Mesendoderm (in vitro differentiated cells): ENCODE measurements around the gene TADA3. TPM values are rescaled to one million over a fixed set of nuclear protein-coding genes. Genes with fewer than 3 reads are reported as not detected.

Experiments used
- DNase-seq: peaks from one replicate; pipeline ENCODE4 v3.0.0; 2013
- H2AK5ac ChIP-seq: 2 replicates; pipeline ENCODE4 v1.6.1; 2013; ENCODE audit warnings: low read length, inconsistent platforms
- H2BK120ac ChIP-seq: 2 replicates; pipeline ENCODE4 v1.6.1; 2013; ENCODE audit warnings: low read depth, mild to moderate bottlenecking, low read length, moderate library complexity, mixed read lengths
- H2BK15ac ChIP-seq: replicated peaks from 2 replicates; pipeline ENCODE4 v1.6.1; 2013; ENCODE audit warnings: low read depth, mild to moderate bottlenecking, moderate library complexity
- H2BK5ac ChIP-seq: 2 replicates; pipeline ENCODE4 v1.6.1; 2013; ENCODE audit warnings: low read length, inconsistent platforms
- H3K18ac ChIP-seq: 2 replicates; pipeline ENCODE4 v1.6.1; 2013; ENCODE audit warnings: mild to moderate bottlenecking, low read length, mixed read lengths
- H3K23ac ChIP-seq: one replicate; pipeline ENCODE4 v1.6.1; 2013; ENCODE audit warnings: low read length
- H3K27ac ChIP-seq: 2 replicates; pipeline ENCODE4 v1.5.1; 2013; ENCODE audit warnings: low read depth, mild to moderate bottlenecking, inconsistent platforms, low read length, moderate library complexity
- H3K27me3 ChIP-seq: 2 replicates; pipeline ENCODE4 v1.6.1; 2013; ENCODE audit warnings: low read length, control low read depth, mild to moderate bottlenecking, inconsistent platforms; ENCODE audit not compliant: insufficient read depth, poor library complexity
- H3K36me3 ChIP-seq: 2 replicates; pipeline ENCODE4 v1.6.1; 2013; ENCODE audit warnings: low read length, inconsistent platforms; ENCODE audit not compliant: control insufficient read depth, insufficient read depth
- H3K4ac ChIP-seq: one replicate; pipeline ENCODE4 v1.6.1; 2013; ENCODE audit warnings: low read depth, mild to moderate bottlenecking, low read length, moderate library complexity
- H3K4me1 ChIP-seq: 2 replicates; pipeline ENCODE4 v1.6.1; 2013; ENCODE audit warnings: low read depth, low read length, inconsistent platforms; ENCODE audit not compliant: control insufficient read depth
- H3K4me2 ChIP-seq: 2 replicates; pipeline ENCODE4 v1.6.1; 2013; ENCODE audit warnings: low read length
- H3K4me3 ChIP-seq: 2 replicates; pipeline ENCODE4 v1.5.1; 2013; ENCODE audit warnings: mild to moderate bottlenecking, low read length
- H3K56ac ChIP-seq: one replicate; pipeline ENCODE4 v1.6.1; 2013; ENCODE audit warnings: low read length
- H3K79me1 ChIP-seq: 2 replicates; pipeline ENCODE4 v1.6.1; 2013; ENCODE audit warnings: low read length, inconsistent platforms
- H3K79me2 ChIP-seq: 2 replicates; pipeline ENCODE4 v1.6.1; 2013; ENCODE audit warnings: mild to moderate bottlenecking, low read length; ENCODE audit not compliant: control insufficient read depth, insufficient read depth
- H3K9ac ChIP-seq: 2 replicates; pipeline ENCODE4 v1.6.1; 2013; ENCODE audit warnings: low read length, inconsistent platforms
- H4K5ac ChIP-seq: one replicate; pipeline ENCODE4 v1.6.1; 2013; ENCODE audit warnings: low read length
- H4K8ac ChIP-seq: one replicate; pipeline ENCODE4 v1.6.1; 2013; ENCODE audit warnings: low read depth, mild to moderate bottlenecking, control low read depth, low read length, moderate library complexity
- WGBS: extraction: QIAGEN DNeasy Blood & Tissue Kit; methylation state at CpG from one replicate; pipeline ENCODE4 v1.1.7; 2013; ENCODE audit warnings: low lambda C conversion rate, missing lambda C conversion rate; ENCODE audit not compliant: insufficient coverage; ENCODE audit errors: extremely low coverage; 5-methylcytosine and 5-hydroxymethylcytosine counted together
- polyA plus RNA-seq, 2 experiments: library from polyadenylated mRNA; stranded (reverse); fragments of 200-250 nt; gene quantifications; one replicate each; pipeline ENCODE4 v1.2.3, GENCODE V29; 2013

TADA3 gene
- 38.4 TPM for polyA plus RNA-seq (2013, experiment 1 of 2)
- polyA plus RNA-seq (2013, experiment 2 of 2), result 38.3 TPM

- H3K23ac ChIP-seq, result no peak within 1 kb of the TSS
- H3K4me1 ChIP-seq, result peaks cover 4% of the 10 kb centered on the region
- H3K56ac ChIP-seq, result peak within 1 kb of the TSS; percentile 98
- peak within 1 kb of the TSS; percentile 94 for H3K27ac ChIP-seq
- H4K8ac ChIP-seq, result peak within 1 kb of the TSS; percentile 97
- H3K4me2 ChIP-seq, result peak within 1 kb of the TSS; percentile 100
- peaks cover 24% of the 10 kb centered on the region for H3K79me2 ChIP-seq
- H2BK120ac ChIP-seq, result no peak within 1 kb of the TSS
- H3K4me3 ChIP-seq, result peak within 1 kb of the TSS; percentile 99
- H2AK5ac ChIP-seq, result peak within 1 kb of the TSS; percentile 75
- peak within 1 kb of the TSS; percentile 92 for H4K5ac ChIP-seq
- no peak within 1 kb of the TSS for H2BK15ac ChIP-seq
- peak within 1 kb of the TSS; percentile 94 for H3K18ac ChIP-seq
- peaks cover 4% of the 10 kb centered on the region for H3K36me3 ChIP-seq
- H2BK5ac ChIP-seq, result peak within 1 kb of the TSS; percentile 96
- peak; percentile 98 for DNase-seq
- peaks cover 24% of the 10 kb centered on the region for H3K79me1 ChIP-seq
- peak within 1 kb of the TSS; percentile 95 for H3K4ac ChIP-seq
- no peaks in the 10 kb centered on the region for H3K27me3 ChIP-seq
- peak within 1 kb of the TSS; percentile 98 for H3K9ac ChIP-seq
- WGBS, result no CpG with 5 or more reads among the region's 65 CpGs
Observed at GRCh38 chr3:9792405-9793160, at the start of gene TADA3, which contains the start of gene ARPC4. TSS of gene TADA3 (minus strand) at chr3:9792473. CDS start at chr3:9791466, 1,007 bp downstream. TSS of gene ARPC4 (plus strand) at chr3:9793082. CDS start at chr3:9793122, 40 bp downstream.

- Histone ChIP-seq H3K4me1 (peaks cover 2% of the 10 kb centered on the region), H3K36me3 (no peaks in the 10 kb centered on the region), H2AK5ac (no peak overlapping the region), H4K5ac (no peak overlapping the region), H3K27me3 (no peaks in the 10 kb centered on the region), H3K4me2 (no peak overlapping the region), H3K56ac (no peak overlapping the region), H3K23ac (no peak overlapping the region), H3K79me1 (no peaks in the 10 kb centered on the region), H2BK15ac (no peak overlapping the region), H3K18ac (no peak overlapping the region), H3K4me3 (no peak overlapping the region), H3K4ac (no peak overlapping the region), H4K8ac (no peak overlapping the region), H3K9ac (no peak overlapping the region), H2BK120ac (no peak overlapping the region), H2BK5ac (no peak overlapping the region), H3K27ac (no peak overlapping the region), H3K79me2 (no peaks in the 10 kb centered on the region)
- WGBS, result no CpG with 5 or more reads among the region's 8 CpGs
- DNase-seq, result no peak
Observed at GRCh38 chr3:9841015-9841414, 48.7 kb upstream of the TADA3 start.

- H3K18ac ChIP-seq, result no peak overlapping the region
- no peaks in the 10 kb centered on the region for H3K79me2 ChIP-seq
Observed at GRCh38 chr3:9838856-9839255, 46.6 kb upstream of the TADA3 start.

GRCh38 chr3:9837701-9838582, 45.7 kb upstream of the TADA3 start:
- H3K79me1 ChIP-seq, result no peaks in the 10 kb centered on the region
- no peak overlapping the region for H2BK15ac ChIP-seq
- H3K4me3 ChIP-seq, result no peak overlapping the region
- H2BK5ac ChIP-seq, result no peak overlapping the region
- H3K56ac ChIP-seq, result no peak overlapping the region
- H3K27me3 ChIP-seq, result no peaks in the 10 kb centered on the region
- no peak overlapping the region for H4K8ac ChIP-seq
- no peaks in the 10 kb centered on the region for H3K79me2 ChIP-seq
- H3K36me3 ChIP-seq, result no peaks in the 10 kb centered on the region
- H3K4me1 ChIP-seq, result no peaks in the 10 kb centered on the region
- no CpG with 5 or more reads among the region's 12 CpGs for WGBS
- no peak for DNase-seq
- no peak overlapping the region for H2AK5ac ChIP-seq
- no peak overlapping the region for H3K4ac ChIP-seq
- H3K9ac ChIP-seq, result no peak overlapping the region
- H3K4me2 ChIP-seq, result no peak overlapping the region
- H2BK120ac ChIP-seq, result no peak overlapping the region
- no peak overlapping the region for H3K27ac ChIP-seq
- H3K18ac ChIP-seq, result no peak overlapping the region
- H4K5ac ChIP-seq, result no peak overlapping the region
- no peak overlapping the region for H3K23ac ChIP-seq

More at GRCh38 chr3:9838856-9839255, 46.6 kb upstream of the TADA3 start:
- H2AK5ac ChIP-seq, result no peak overlapping the region
- no peak overlapping the region for H3K56ac ChIP-seq
- H3K4me3 ChIP-seq, result no peak overlapping the region
- no CpG with 5 or more reads among the region's 4 CpGs for WGBS
- H2BK120ac ChIP-seq, result no peak overlapping the region
- H3K27ac ChIP-seq, result no peak overlapping the region
- H2BK5ac ChIP-seq, result no peak overlapping the region
- H3K9ac ChIP-seq, result no peak overlapping the region
- H3K79me1 ChIP-seq, result no peaks in the 10 kb centered on the region
- no peak overlapping the region for H3K4ac ChIP-seq
- H3K36me3 ChIP-seq, result no peaks in the 10 kb centered on the region
- no peak overlapping the region for H3K23ac ChIP-seq
- no peak overlapping the region for H3K4me2 ChIP-seq
- no peaks in the 10 kb centered on the region for H3K4me1 ChIP-seq
- H4K8ac ChIP-seq, result no peak overlapping the region
- no peak for DNase-seq
- no peak overlapping the region for H4K5ac ChIP-seq
- H2BK15ac ChIP-seq, result no peak overlapping the region
- no peaks in the 10 kb centered on the region for H3K27me3 ChIP-seq

GRCh38 chr3:9834520-9835380, 42.5 kb upstream of the TADA3 start:
- H3K4me2 ChIP-seq, result no peak overlapping the region
- no peak overlapping the region for H3K9ac ChIP-seq
- no peak overlapping the region for H3K56ac ChIP-seq
- H3K79me1 ChIP-seq, result no peaks in the 10 kb centered on the region
- no peak overlapping the region for H2BK5ac ChIP-seq
- H3K4ac ChIP-seq, result no peak overlapping the region
- H3K18ac ChIP-seq, result no peak overlapping the region
- H2AK5ac ChIP-seq, result no peak overlapping the region
- no peak overlapping the region for H2BK120ac ChIP-seq
- no peak overlapping the region for H3K4me3 ChIP-seq
- H3K4me1 ChIP-seq, result no peaks in the 10 kb centered on the region
- H4K5ac ChIP-seq, result no peak overlapping the region
- H3K27me3 ChIP-seq, result no peaks in the 10 kb centered on the region
- no peak for DNase-seq
- no peaks in the 10 kb centered on the region for H3K79me2 ChIP-seq
- no peak overlapping the region for H4K8ac ChIP-seq
- no peaks in the 10 kb centered on the region for H3K36me3 ChIP-seq
- no peak overlapping the region for H2BK15ac ChIP-seq
- no CpG with 5 or more reads among the region's 18 CpGs for WGBS
- no peak overlapping the region for H3K27ac ChIP-seq
- H3K23ac ChIP-seq, result no peak overlapping the region
